CD4-positive, alpha-beta T cell treated with Interleukin-12 subunit alpha and Interleukin-12 subunit beta, for 1 hour (primary cell): ENCODE results near the gene CLUH.

Experiments
- DNase-seq: peaks from one replicate; pipeline ENCODE4 v3.0.0-alpha.2; 2020

Gene CLUH, protein sequence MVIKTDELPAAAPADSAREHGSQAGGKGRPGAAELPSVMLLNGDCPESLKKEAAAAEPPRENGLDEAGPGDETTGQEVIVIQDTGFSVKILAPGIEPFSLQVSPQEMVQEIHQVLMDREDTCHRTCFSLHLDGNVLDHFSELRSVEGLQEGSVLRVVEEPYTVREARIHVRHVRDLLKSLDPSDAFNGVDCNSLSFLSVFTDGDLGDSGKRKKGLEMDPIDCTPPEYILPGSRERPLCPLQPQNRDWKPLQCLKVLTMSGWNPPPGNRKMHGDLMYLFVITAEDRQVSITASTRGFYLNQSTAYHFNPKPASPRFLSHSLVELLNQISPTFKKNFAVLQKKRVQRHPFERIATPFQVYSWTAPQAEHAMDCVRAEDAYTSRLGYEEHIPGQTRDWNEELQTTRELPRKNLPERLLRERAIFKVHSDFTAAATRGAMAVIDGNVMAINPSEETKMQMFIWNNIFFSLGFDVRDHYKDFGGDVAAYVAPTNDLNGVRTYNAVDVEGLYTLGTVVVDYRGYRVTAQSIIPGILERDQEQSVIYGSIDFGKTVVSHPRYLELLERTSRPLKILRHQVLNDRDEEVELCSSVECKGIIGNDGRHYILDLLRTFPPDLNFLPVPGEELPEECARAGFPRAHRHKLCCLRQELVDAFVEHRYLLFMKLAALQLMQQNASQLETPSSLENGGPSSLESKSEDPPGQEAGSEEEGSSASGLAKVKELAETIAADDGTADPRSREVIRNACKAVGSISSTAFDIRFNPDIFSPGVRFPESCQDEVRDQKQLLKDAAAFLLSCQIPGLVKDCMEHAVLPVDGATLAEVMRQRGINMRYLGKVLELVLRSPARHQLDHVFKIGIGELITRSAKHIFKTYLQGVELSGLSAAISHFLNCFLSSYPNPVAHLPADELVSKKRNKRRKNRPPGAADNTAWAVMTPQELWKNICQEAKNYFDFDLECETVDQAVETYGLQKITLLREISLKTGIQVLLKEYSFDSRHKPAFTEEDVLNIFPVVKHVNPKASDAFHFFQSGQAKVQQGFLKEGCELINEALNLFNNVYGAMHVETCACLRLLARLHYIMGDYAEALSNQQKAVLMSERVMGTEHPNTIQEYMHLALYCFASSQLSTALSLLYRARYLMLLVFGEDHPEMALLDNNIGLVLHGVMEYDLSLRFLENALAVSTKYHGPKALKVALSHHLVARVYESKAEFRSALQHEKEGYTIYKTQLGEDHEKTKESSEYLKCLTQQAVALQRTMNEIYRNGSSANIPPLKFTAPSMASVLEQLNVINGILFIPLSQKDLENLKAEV (N-terminal part only)

DNA sequence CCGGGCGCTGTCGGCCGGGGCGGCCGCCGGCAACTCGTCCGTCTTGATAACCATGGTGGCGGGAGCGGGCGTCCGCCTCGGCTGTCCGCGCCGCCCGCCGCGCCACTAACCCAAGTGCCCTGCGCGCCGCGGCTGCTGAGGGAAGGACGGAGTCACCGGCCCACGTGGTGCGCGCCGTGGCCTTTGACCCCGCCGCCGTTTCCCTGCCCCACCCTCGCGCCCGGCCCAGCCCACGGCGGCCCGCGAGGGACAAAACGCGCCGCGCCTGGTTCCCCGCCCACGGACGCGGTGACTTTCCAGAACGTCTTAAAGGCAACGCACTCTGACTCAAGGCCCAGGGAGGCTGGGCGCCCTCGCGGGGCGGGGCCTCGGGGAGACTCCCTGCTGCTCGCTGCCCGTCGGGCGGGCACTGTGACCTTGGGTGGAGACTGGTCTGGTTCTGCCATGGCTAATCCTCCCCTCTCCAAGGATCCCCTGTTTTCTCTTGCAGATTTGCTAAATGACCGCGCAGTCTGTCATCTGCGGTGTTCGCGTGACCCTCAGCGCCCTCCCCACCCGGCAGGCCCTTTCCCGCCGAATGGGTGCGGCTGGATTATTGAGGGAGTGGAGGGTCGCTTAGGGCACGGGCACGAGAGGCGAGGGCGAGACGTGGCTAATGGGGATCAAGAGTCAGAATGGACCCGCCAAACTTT lies at the start of gene CLUH:
CLUH (minus strand) TSS at position 157 of the 692 bp plus-strand sequence; CDS start at position 54, 103 bp downstream.
- DNase-seq, result peak; percentile 97

DNA sequence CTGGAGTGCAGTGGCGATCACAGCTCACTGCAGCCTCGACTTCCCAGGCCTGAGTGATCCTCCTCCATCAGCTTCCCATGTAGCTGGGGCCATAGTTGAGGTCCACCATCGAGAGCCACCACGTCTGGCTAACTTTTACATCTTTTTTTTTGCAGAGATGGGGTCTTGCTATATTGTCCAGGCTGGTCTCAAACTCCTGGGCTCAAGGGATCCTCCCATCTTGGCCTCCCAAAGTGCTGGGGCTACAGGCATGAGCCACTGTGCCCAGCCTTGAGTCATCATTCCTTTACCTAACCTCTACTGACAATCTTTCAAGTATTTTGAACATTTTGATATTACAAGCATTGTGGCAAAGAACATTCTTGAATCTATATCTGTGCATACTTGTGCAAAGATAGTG lies 47.3 kb upstream of the CLUH start:
- DNase-seq, result no peak

DNA sequence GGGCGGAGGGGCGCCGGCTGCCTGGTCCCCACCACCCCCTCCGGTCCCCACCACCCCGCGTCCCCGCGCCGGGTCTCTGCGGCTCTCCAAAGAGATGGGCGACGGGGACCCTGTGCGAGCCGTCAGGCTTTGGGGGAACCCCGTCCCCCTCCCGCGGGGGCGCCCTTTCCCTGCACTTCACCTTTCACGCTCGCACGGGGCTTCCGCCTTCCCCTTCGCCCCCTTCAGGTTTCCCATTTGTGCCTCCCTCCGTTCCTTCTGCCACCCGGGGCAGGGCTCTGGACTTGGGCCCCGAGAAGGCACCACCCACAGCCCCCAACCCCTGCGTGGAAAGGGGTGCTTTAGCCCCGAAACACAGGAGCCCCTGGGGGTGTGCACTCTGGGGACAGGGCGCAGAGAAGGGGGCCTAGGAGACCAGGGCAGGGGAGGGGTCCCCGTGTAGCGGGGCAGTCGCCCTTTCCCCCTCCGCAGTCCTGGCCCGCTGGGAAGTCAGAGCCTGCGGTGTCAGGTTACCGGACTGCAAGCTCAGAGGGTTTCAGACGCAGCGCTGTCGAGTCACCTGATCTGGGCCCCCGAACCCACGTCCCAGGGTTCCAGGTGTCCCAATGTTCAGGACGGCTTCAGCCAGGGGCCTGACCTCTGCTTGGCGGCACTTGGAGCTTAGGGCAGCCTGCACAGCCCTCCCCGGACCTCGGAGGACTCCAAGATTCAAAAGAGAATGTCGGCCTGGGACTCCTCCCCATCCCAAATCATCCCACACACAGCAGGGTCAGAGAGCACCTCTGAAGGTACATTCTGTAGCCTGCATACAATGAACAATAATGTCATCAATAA lies 44.5 kb upstream of the CLUH start:
- no peak for DNase-seq

DNA sequence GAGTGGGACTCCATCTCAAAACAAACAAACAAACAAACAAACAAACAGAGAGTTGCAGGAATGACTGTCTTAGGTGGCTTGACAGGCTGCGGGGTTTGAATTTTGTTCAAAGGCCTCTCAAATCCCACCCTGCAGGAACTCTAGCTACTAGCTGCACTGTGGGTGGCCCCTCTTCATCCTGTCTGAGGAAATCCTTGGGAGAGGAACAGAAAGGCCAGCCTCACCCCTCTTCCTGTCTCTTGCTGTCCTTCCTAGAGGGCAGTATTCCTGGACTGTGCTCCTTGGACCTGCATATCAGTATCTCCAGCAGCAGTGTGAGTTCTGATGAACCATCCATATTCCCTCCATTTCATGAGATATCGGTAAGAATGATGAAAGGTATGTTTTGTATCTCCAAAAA lies 39.9 kb upstream of the CLUH start:
- no peak for DNase-seq

DNA sequence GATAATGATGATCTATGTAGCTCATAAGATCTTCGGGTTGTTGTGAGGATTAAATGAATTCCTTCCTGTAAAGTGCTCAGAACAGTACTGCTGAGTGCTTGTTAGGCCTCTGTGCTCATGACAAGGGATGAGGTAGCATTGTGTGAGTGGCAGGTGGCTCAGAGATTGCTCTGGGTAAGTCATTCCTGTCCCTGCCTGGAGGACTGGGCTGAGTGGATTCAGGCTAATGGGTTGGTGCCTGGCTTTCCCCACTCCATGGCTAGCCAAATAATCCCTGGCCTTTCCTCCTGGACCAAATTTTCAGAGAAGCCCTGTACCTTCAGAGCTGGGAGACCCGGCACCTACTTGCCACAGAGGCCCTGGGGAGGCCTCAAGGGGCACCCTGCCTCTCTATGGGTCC lies 39.2 kb upstream of the CLUH start:
- DNase-seq, result no peak

DNA sequence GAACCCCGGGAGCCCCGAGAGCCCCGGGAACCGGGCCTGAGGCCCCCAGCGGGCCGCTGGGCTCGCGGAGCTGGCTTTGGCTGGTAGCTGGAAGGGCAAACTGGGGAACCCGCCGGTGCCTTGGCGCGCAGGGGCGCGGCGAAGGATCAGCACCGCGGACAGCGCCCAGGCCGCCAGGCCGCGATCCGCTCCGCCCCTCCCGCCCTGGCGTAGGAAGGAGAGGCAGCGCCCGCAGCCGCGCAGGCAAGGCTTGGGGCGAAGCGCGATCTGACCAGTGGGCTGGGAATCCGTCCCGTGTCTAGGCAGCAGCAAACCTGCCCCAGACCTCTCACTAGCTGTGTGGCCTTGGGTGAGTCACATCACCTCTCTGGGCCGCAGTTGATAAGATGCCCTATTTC lies 38.2 kb upstream of the CLUH start:
- peak; percentile 74 for DNase-seq

DNA sequence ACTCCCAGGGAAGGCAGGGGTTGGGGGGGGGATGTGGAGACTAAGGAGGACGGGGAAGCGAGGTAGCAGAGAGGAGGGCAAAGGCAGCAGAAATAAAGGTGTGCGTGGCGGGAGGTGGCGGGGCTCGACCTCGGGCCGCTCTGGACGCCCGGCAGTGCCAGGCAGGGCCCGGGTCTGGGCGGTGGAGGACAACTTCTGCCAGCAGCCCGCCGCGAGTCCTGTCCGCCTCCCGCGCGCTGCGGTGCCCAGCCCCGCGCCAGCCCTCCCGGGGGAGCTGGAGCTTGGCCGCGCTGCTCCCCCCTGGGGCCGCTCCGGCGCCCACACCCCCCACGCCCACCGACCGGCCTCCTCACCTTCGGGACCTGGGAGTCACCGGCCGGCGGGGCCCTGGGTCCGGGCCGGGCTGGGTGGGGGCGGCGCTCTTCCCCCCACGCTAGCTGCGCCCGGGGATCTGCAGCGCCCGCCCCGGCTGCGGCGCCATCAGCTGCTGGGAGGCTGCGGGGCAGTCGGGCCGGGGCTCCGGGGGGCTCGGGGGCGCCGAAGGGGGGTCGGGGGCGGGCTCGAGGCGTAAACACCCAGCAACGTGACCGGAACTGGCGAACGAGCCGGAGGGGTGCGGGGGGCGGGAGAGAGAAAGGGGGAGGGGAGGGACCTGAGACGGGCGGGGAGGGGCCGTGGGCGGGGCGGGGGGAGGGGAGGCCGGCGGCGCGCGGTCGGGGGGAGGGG lies 37.7 kb upstream of the CLUH start, which contains the start of gene CCDC92B:
CCDC92B (minus strand) TSS at position 595 of the 726 bp plus-strand sequence. CDS start 14,507 bp downstream, outside the sequence.
- no peak for DNase-seq

DNA sequence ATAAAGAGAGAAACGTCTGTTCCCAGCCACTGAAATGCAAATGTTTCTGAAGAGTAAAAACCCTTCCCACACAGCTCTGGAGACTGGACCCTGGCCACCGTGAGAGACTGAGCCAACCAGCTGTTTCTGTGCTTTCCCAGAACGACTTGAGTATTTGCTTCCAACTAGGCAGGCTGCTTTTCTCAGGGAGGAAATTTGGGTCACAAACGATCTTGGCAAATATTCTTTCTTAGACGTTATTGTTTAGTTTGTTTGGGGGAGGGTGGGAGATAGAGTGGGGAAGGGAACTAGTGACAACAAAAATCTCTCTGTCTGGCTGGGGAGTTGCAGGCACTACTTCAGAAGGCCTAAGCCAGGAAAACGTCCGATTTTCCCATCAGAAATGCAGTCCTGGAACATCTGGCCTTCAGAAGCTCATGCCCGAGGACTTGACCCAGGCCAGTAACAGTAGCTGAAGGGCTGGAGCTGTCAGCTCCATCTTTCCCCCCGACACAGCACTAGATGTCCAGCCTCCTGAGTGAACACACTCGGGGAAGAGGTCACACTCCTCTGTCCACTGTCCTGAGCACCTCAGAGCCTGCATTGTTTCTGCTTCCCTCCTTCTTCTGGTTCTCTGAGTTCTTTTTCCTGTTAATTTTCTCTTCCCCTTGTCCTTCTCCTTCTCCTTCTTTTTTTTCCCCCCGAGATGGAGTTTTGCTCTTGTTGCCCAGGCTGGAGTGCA lies 33.9 kb upstream of the CLUH start:
- no peak for DNase-seq

DNA sequence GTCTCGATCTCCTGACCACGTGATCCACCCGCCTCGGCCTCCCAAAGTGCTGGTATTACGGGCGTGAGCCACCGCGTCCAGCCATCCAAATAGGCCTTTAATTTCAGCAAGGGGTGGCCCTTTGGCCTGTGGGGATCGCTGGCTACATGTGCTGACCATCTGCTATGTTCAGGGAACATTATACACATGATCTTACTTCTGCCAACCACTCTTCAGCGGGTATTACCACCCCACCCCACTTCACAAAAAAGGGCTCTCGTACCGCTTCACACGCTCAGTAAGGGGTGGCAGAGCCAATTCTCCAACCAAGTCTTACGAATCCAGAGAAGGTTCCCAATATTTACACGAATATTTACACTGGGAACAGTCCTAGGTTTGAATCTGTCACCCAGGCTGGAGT lies 26.1 kb upstream of the CLUH start:
- DNase-seq, result no peak

DNA sequence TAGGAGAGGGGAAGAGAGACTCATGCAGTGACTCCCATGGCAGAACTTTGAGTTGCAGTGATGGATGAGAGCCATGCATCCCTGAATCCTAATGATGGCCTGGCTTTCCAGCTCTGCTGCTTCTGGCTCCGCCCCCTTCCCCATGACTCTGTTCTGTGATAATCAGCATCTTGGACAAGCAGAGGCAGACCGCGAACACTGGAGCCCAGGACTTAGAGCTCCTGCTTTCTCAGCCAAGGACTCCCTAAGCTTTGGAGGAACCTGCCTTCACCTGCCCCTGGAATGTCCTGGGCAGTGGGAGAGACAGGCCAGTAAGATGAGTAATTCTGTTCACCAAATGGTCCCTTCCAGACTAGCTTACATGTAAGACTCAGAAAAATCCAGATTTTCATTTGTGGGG lies 25.4 kb upstream of the CLUH start:
- DNase-seq, result no peak

DNA sequence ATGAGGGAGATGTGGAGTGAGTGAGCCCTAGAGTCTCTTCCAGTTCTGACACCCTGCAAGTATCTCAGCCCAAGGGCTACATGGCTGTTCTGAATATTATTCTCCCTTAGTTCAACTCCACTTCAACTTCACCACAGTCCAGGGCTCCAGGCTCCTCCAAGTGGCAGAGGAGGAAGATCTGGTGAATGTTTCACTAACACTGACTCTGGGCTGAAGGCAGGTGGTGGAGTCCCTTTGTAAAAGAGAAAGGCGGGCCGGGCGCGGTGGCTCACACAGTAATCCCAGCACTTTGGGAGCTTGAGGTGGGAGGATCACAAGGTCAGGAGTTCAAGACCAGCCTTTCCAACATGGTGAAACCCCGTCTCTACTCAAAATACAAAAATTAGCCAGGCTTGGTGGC lies 24.3 kb upstream of the CLUH start:
- no peak for DNase-seq

DNA sequence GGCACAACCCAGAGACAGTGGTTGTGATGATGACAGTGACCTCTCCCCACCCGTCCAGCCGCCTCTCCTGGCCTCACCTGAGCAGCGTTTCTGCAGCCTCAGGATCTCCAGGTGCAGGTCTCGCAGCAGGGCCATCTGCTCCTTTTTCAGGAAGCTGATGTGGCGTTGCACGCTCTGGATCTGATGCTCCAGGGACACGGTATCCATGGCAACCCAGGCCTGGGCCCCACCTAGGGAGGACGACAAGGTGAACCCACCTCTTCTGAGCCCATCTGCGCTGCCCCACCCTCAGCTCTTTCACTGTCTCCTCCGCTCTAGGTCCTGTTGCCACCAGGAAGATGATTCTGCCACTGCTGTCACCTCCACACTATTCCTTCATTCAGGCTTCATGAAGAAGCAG lies 23.4 kb upstream of the CLUH start:
- DNase-seq, result no peak

DNA sequence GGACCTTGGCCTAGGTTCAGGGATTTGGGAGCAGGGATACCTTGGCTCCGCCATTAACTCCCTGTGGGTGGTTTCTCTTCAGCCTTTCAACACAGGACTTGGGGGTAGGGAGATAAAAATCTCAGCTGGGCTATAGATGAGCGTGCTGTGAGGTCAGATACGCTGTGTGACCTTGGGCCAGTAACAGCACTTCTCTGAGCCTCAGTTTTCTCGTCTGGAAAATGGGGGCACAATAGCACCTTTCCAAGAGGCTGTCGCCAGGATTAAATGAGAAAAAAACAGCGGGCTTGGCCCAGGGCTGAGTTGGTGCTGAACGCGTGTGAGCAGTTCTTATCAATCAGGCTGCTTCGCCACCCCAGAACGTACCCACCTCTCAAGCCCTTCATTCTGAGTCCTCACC lies 20.2 kb upstream of the CLUH start:
- no peak for DNase-seq

DNA sequence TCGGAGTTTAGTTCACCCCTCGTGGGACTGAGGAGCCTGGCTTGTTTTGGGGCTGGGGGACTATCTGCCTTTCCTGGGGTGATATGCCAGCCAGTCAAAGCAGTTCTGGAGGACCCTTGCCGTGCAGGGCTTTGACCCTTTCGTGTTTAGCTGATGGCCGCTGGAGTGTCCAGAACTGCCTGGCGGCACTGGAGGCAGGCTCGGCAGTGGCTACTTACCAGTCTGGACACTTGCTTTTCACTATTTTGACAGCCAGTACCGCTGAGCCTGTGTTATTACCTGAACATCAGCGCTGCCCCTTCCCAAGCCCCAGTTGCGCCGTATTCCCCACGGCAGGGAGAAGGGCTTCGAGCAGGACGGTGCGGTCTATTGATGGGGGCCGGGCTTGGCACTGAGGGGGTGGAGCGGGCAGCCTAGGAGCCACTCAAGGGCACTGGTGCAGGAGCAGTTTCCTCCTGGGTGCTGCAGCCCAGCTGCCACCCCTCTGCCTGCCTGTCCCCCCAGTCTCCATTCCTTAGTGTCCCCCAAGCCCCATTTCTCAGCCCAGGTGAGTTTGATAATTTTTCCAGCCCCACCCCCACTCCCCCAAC lies 19.3 kb upstream of the CLUH start:
- no peak for DNase-seq

DNA sequence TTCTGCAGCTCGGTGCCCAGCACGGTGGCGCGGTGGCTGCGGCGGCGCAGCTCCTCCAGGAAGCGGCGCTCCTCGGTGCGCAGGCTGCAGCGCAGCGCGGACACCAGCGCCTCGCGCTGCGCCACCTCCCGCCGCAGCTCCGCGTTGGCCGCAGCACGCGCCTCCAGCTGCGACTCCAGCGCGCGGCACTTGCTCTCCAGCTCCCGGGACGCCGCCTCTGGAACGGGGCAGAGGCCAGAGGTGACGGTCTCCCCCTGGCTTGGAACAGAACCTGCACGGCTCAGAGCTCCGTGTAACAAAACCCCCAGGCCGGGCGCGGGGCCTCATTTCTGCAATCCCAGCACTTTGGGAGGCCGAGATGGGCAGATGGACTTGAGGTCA lies 13.2 kb upstream of the CLUH start:
- peak; percentile 49 for DNase-seq

DNA sequence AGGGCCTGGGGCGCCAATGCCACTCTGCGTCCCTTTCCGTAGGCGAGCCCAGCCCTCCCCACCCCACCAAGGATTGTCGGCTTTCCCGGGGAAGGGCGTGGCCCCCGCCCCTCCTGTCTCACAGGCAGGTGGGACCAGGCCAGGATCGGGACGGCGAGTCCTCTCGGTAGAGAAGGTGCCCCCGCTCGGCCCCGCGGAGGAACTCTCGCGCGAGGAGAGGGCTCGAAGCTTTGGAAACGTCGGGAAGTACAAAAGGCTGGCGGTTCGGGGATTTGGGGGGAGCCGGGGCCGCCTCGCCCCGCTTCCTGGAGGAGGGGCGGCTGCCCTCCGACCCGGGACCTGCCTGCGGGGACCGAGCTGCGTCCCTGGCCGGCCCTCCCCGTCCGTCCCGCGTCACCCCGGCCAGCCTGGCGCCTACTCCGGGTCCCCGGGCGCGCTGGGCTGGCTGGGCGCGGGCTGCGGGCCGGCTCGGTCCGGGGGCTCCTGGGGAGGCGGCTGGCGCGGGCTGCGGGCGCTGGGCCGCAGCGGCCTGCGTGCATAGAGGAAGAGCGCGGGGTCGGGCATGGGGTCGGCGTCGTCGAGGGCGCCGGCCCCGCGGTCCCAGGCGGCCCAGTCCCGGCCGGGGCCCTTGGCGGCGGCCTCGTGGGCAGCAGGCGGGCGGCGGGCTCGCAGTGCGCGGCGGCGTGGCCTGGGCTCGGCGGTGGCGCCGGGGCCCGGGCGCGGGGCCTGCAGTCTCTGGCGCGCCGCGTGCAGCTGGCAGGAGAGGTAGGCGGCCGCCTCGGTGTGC lies 12.6 kb upstream of the CLUH start:
- no peak for DNase-seq

DNA sequence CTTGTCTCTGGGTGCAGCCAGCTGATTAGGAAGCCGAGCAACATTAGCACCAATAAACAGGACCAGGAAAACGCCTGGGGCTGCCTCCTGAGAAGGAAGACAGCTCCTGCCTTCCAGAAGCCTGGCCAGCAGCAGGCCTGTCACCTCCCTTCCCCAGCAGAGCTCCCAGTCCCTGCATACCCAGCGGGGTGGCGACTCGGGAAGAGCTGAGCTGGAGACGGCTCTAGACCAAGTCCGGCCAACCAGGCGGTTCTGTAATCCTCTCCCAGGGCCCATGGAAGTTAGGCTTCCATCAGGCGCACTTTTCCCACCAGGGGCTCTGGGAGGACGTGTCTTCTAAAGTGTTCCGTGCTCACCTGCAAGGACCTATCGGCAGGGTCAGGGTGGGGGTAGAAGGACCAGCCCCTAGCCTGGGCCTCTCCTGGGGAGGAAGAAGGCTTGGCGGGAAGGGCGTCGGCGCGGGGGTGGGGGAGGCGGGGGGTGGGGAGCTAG lies 12.0 kb upstream of the CLUH start:
- DNase-seq, result no peak

DNA sequence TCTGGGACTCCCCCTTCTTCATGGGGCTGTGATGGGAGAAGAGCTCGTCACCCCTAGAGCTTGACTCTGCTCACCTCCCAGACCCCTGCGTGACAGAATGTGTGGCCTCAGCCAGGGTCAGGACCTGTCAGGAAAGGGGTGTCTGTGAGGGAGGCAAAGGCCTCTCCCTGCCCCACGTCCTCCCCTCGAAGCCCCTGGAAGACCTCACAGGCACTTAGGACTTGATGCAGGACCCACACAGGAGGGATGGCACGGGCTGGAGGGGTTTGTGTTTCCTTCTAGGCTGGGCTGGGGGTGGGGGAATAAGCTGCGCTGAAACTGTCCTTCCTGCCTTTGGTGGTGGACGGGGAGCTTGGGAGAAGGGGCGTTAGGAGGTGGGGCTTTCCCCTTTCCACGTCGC lies 11.0 kb upstream of the CLUH start:
- no peak for DNase-seq

DNA sequence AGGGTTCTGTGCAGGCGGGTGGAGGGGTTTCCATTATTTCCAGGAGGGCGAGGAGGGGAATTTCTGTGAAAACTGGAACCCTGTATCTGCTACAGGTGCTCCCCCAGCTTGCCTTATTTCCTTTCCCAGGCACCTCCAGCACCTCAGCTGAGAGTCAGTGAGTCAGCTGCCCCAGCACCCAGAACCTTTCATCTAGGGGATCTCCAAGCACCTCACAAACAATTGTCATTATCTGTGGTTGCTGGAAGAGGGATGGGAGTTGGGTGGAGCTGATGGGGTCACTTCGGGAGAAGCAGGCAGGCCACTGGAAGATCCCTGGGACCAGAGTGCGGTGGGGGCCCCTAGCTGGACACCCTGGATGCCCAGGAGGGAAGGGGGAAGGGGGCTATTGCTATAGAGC lies 10.0 kb upstream of the CLUH start:
- DNase-seq, result no peak
